ENCODE data around the gene KIRREL3. TPM values are rescaled to one million over a fixed set of nuclear protein-coding genes. Genes with fewer than 3 reads are reported as not detected.

The KIRREL3 gene
- total and polyA plus RNA-seq, 9 of the 15 experiments (the other 6 are each of a cell fraction or from before 2014, with no cell fraction given) = 0.04 to 0.10 TPM; not detected in 7

- no TSS peak for BruUV-seq (replicated peaks)
- Histone ChIP-seq H3K36me3 (ENCODE audit: control insufficient read depth, insufficient read depth, low read length) (no peaks in the 10 kb centered on the region), H4K20me1 (replicated peaks; ENCODE audit: control insufficient read depth, insufficient read depth, low read length) (no peaks in the 10 kb centered on the region; the same call in 1 of the 2 replicates), H3K9ac (ENCODE audit: insufficient read depth in 1 of 2, low read depth in 2 of 2, low read length in 2 of 2) (no peak overlapping the region), H3K4me3 (no peak overlapping the region), H3K79me2 (ENCODE audit: control insufficient read depth, insufficient read depth, low read length) (no peaks in the 10 kb centered on the region), H3K27ac (ENCODE audit: extremely low read depth, low read depth, low read length) (no peak overlapping the region), H3K4me1 (replicated peaks in 1 of 2; ENCODE audit: control insufficient read depth in 2 of 2, insufficient read depth in 2 of 2, low read length in 2 of 2) (no peaks in the 10 kb centered on the region), H3K27me3 (ENCODE audit: control insufficient read depth in 2 of 2, insufficient read depth in 2 of 2, low read length in 2 of 2) (no peaks in the 10 kb centered on the region; a peak in 1 of 5 replicates), H3K9me1 (ENCODE audit: control insufficient read depth, insufficient read depth, low read length) (no peaks in the 10 kb centered on the region), H3K9me3 (replicated peaks; ENCODE audit: control insufficient read depth, insufficient read depth, low read depth, low read length) (no peaks in the 10 kb centered on the region), H2AFZ (ENCODE audit: low read depth, low read length) (no peak overlapping the region), H3K4me2 (ENCODE audit: insufficient read depth, low read length) (no peak overlapping the region)
- 0% methylated on average over 1 of the region's 1 CpG for WGBS (ENCODE audit: insufficient coverage, low coverage, missing lambda C conversion rate)
- POLR2A ChIA-PET = no interaction called here
- DNase-seq (ENCODE audit: extremely low read depth in 1 of 4, low spot score in 3 of 4) (no peak), ATAC-seq (no peak), FAIRE-seq (no peak)
- no peak for TF ChIP-seq FOSL1 (tag; conservative IDR thresholded peaks at IDR 0.05)
- no peak for TF ChIP-seq CGGBP1 (CRISPR knock-in tag; IDR thresholded peaks at IDR 0.05)
- TF ChIP-seq GABPB1 (CRISPR knock-in tag; IDR thresholded peaks at IDR 0.05) = no peak
- TF ChIP-seq U2AF1 (optimal IDR thresholded peaks at IDR 0.05; ENCODE audit: low read depth, low read length) = no peak
- TF ChIP-seq CBX8 (IDR thresholded peaks at IDR 0.05; ENCODE audit: borderline replicate concordance, extremely low read depth, low read depth, low read length, poor library complexity, severe bottlenecking) = no peak
- no peak for TF ChIP-seq KAT7 (CRISPR knock-in tag; IDR thresholded peaks at IDR 0.05; ENCODE audit: borderline replicate concordance)
- no peak for TF ChIP-seq EP300 (IDR thresholded peaks at IDR 0.05; ENCODE audit: low read length)
- no peak for TF ChIP-seq PTBP1 (IDR thresholded peaks at IDR 0.05; ENCODE audit: low read depth, low read length)
- no peak for TF ChIP-seq NCOR1 (IDR thresholded peaks at IDR 0.05)
- TF ChIP-seq KAT2B (IDR thresholded peaks at IDR 0.05; ENCODE audit: low read depth, low read length) = no peak
- no peak for TF ChIP-seq GABPB2 (CRISPR knock-in tag; conservative IDR thresholded peaks at IDR 0.05)
- no peak for TF ChIP-seq ZKSCAN3 (CRISPR knock-in tag; IDR thresholded peaks at IDR 0.05)
- no peak for TF ChIP-seq FOXK1 (CRISPR knock-in tag; IDR thresholded peaks at IDR 0.05; ENCODE audit: borderline replicate concordance)
- no peak for TF ChIP-seq XRCC5 (IDR thresholded peaks at IDR 0.05; ENCODE audit: low read depth, low read length)
- CTCF ChIA-PET (ENCODE audit: low intra/inter-chr PET ratio) = no interaction called here
- intact Hi-C loops (cut with micrococcal nuclease) = no loop called here
- in situ Hi-C loops (cut with MboI) = no loop called here
Observed at GRCh38 chr11:127044535-127044934, 44.0 kb upstream of the KIRREL3 start.

All from K562 (cell line).